Measurements from ENCODE around the gene ZNF786.
"Not testable (repeated sequence)": the region's sequence is repeated elsewhere in the genome, so short reads cannot be mapped to it uniquely, and the experiment has no call there.

Gene ZNF786

DNA sequence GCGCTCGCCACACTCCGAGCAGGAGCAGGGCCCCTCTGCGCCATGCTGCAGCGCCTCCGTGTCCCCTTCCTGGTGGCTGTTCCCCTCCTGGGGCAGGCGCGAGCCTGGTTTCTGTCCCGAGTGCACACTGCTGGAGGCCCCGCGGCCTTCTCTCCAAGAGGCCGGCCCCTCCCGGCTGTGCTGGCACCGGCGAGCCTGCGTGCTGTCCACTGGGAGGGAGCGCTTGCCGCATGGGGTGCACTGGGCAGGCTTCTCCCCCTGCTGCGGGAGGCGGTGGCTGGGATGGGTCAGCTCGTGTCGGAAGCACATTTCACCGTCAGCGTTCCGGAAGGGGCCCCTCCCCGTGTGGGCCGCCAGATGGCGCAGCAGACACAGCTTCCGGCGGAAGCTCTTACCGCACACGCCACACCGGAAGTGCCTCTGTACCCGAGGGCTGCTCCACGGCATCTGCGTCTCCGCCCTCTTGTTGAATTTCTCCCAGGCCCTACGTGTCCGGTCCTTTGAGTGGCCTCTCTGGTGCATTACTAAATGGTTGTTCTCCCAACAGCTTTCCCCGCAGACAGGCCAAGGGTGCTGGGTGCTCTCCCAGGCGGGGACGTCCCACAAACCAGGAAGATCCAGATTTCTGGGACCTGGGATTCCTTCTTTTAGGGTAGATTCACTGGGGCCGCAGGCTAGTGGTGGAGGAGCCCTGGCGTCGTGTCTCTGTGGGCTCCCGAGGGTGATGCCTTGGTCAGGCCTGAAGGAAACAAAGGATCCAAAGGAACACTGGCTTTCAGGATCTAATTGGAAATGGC, 18.7 kb downstream of the ZNF786 start:
- TF ChIP-seq, protein P1, sequence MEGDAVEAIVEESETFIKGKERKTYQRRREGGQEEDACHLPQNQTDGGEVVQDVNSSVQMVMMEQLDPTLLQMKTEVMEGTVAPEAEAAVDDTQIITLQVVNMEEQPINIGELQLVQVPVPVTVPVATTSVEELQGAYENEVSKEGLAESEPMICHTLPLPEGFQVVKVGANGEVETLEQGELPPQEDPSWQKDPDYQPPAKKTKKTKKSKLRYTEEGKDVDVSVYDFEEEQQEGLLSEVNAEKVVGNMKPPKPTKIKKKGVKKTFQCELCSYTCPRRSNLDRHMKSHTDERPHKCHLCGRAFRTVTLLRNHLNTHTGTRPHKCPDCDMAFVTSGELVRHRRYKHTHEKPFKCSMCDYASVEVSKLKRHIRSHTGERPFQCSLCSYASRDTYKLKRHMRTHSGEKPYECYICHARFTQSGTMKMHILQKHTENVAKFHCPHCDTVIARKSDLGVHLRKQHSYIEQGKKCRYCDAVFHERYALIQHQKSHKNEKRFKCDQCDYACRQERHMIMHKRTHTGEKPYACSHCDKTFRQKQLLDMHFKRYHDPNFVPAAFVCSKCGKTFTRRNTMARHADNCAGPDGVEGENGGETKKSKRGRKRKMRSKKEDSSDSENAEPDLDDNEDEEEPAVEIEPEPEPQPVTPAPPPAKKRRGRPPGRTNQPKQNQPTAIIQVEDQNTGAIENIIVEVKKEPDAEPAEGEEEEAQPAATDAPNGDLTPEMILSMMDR (conservative IDR thresholded peaks at IDR 0.05; ENCODE audit: low read depth, low read length), result peak; percentile 39
- H3K4me3 ChIP-seq (ENCODE audit: low read depth, low read length), result no peak overlapping the region
- peak; percentile 18 for DNase-seq (ENCODE audit: low read depth)

DNA sequence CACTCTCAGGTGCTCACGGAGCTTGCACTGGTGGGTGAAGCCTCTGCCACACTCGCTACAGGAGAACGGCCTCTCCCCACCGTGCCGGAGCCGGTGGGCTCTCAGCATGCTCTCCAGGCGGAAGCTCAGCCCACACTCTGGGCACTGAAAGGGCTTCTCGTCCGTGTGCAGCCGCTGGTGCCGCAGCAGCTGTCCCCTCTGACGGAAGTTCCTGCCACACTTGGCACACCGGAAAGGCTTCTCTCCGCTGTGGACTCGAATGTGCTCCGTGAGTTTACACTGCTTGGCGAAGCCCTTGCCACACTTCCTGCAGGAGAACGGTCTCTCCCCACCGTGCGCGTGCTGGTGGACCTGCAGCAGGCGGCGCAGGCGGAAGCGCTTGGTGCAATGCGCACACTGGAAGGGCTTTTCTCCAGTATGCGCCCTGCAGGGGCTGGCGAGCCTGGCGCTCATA, 19.3 kb downstream of the ZNF786 start:
- H3K4me3 ChIP-seq (ENCODE audit: low read depth, low read length), result no peak overlapping the region
- TF ChIP-seq, protein P1 (conservative IDR thresholded peaks at IDR 0.05; ENCODE audit: low read depth, low read length), result no peak
- DNase-seq (ENCODE audit: low read depth), result no peak

GRCh38 chr7:149070372-149071125, 20.0 kb downstream of the ZNF786 start:
- H3K4me3 ChIP-seq (ENCODE audit: low read depth, low read length), result no peak overlapping the region
- TF ChIP-seq, protein P1 (conservative IDR thresholded peaks at IDR 0.05; ENCODE audit: low read depth, low read length), result no peak

GRCh38 chr7:149067869-149068268, 22.6 kb downstream of the ZNF786 start:
- no peak for DNase-seq (ENCODE audit: low read depth)
- H3K4me3 ChIP-seq (ENCODE audit: low read depth, low read length), result no peak overlapping the region
- TF ChIP-seq, protein P1 (conservative IDR thresholded peaks at IDR 0.05; ENCODE audit: low read depth, low read length), result peak; percentile 30

More at GRCh38 chr7:149070372-149071125, 20.0 kb downstream of the ZNF786 start:
- no peak for DNase-seq (ENCODE audit: low read depth)

DNA sequence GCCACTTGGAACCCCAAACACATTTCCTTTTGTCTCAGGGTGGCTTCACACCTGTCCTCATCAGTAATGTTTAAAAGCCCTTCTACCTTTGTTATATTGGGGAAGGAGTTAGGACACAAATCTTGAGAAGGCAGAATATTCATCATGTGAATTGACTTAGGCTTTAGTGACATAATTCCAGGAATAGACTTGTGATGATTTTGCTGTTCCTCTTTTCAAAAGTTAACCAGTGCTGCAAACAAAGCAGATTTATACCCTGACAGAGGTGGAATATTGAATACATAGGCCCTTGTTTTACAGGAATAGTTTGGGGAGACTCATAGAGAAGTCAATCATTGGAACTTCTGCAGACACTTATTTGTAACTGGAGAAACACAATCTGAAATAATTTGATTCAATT, 27.0 kb downstream of the ZNF786 start:
- TF ChIP-seq, protein P1 (conservative IDR thresholded peaks at IDR 0.05; ENCODE audit: low read depth, low read length), result no peak
- no peak for DNase-seq (ENCODE audit: low read depth)
- no peak overlapping the region for H3K4me3 ChIP-seq (ENCODE audit: low read depth, low read length)

DNA sequence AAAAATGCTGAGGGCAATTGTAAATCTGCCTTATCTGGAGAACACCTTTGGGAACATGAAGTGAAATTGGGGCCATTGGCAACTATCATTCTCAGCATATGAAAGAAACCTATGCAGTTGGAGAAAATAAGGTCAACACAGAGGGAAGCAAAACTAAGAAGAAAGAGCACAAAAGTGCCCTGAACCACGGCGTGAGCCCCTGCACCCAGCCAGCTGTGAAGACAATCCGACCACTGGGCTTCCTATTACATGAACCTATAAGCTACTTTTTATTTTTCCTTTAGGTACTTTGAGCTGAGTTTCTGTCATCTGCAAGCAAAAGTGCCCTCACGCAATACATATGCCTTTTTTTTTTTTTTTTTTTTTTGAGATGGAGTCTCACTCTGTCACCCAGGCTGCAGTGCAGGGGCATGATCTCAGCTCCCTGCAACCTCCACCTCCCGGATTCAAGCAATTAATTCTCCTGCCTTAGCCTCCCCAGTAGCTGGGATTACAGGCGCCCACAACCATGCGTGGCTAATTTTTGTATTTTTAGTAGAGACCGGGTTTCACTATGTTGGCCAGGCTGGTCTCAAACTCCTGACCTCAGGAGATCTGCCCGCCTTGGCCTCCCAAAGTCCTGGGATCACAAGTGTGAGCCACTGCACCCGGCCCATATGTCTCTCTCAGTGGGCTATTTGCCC, 28.2 kb downstream of the ZNF786 start:
- not testable (repeated sequence) for DNase-seq (ENCODE audit: low read depth); H3K4me3 ChIP-seq (ENCODE audit: low read depth, low read length)

GRCh38 chr7:149060156-149060555, 30.4 kb downstream of the ZNF786 start:
- H3K4me3 ChIP-seq (ENCODE audit: low read depth, low read length), result no peak overlapping the region
- DNase-seq (ENCODE audit: low read depth), result peak; percentile 49
- TF ChIP-seq, protein P1 (conservative IDR thresholded peaks at IDR 0.05; ENCODE audit: low read depth, low read length), result no peak
